HepG2 (cell line): Measurements from ENCODE around the gene UCMA. TPM values are rescaled to one million over a fixed set of nuclear protein-coding genes. Genes with fewer than 3 reads are reported as not detected.

Source experiments
- ATAC-seq: fragments of 200-7000 bp; cut with Tn5 transposase; 3 replicates; pipeline ENCODE4 v1.9.1; 2020; ENCODE audit warnings: mild to moderate bottlenecking, moderate library complexity
- BruUV-seq: library from RNA; stranded (reverse); fragments of 400-500 nt; replicated peaks from 2 replicates; lab custom pipeline; 2021; lab: Mats Ljungman, UMichigan
- CTCF ChIA-PET: fragments of 300-600 bp; formaldehyde crosslinking; extraction: SDS; loops from one replicate; lab custom pipeline; 2021; ENCODE audit warnings: low total read pairs, inconsistent platforms, low intra/inter-chr PET ratio; lab: Yijun Ruan, JAX
- POLR2A ChIA-PET: fragments of 350-600 bp; sonication (Branson Sonifier 250); formaldehyde crosslinking; loops from one replicate; lab custom pipeline; 2020; ENCODE audit warnings: antibody characterized with exemption, inconsistent platforms; lab: Yijun Ruan, JAX
- DNase-seq: peaks from one replicate; pipeline ENCODE4 v3.0.0-alpha.2; 2015; ENCODE audit warnings: low spot score
- FAIRE-seq: peaks from 3 replicates; lab custom pipeline; 2011; peaks lifted over from hg19 to GRCh38; lab: Jason Lieb, UNC
- H2AFZ ChIP-seq: one replicate; pipeline ENCODE4 v1.6.1; 2011; ENCODE audit warnings: low read length, inconsistent platforms
- H3K27ac ChIP-seq: fragments of 300-600 bp; 3 replicates; pipeline ENCODE4 v1.8.0; 2011; ENCODE audit warnings: mixed run types, mild to moderate bottlenecking, mixed read lengths, low read length, inconsistent platforms; ENCODE audit not compliant: insufficient read depth; ENCODE audit errors: extremely low read length
- H3K27me3 ChIP-seq, 2 experiments: fragments of 200-600 bp in 1 of 2; 2 replicates in 1 of 2; 3 replicates in 1 of 2; pipeline versions ENCODE4 v1.6.0 to v1.8.0; 2011; ENCODE audit warnings: low read length in 2 of 2, mild to moderate bottlenecking in 2 of 2, moderate library complexity in 2 of 2, inconsistent platforms in 1 of 2; ENCODE audit not compliant: insufficient read depth in 2 of 2, control insufficient read depth in 1 of 2
- H3K36me3 ChIP-seq, 2 experiments: fragments of 200-600 bp in 1 of 2; replicated peaks in 1 of 2; 2 replicates in 1 of 2; 3 replicates in 1 of 2; pipeline versions ENCODE4 v1.5.1 to v1.8.0; 2011; ENCODE audit warnings: low read length in 2 of 2, inconsistent platforms in 1 of 2; ENCODE audit not compliant: insufficient read depth in 2 of 2, control insufficient read depth in 1 of 2
- H3K4me1 ChIP-seq: 2 replicates; pipeline ENCODE4 v1.5.1; 2012; ENCODE audit warnings: low read length, inconsistent platforms; ENCODE audit not compliant: insufficient read depth
- H3K4me2 ChIP-seq: 2 replicates; pipeline ENCODE4 v1.6.0; 2011; ENCODE audit warnings: low read depth, low read length, inconsistent platforms
- H3K4me3 ChIP-seq, 3 experiments: fragments of 200-600 bp in 1 of 3; sonication (generic), shearing (Covaris generic) in 1 of 3; replicated peaks in 1 of 3; 2 replicates each; pipeline ENCODE4 v1.5.1; 2011 to 2016; ENCODE audit warnings: low read length in 3 of 3, inconsistent platforms in 2 of 3, low read depth in 2 of 3, mild to moderate bottlenecking in 2 of 3, control low read depth in 1 of 3, mixed read lengths in 1 of 3; ENCODE audit not compliant: insufficient read depth in 1 of 3
- H3K79me2 ChIP-seq: one replicate; pipeline ENCODE4 v1.6.1; 2011; ENCODE audit warnings: low read length, inconsistent platforms; ENCODE audit not compliant: insufficient read depth
- H3K9ac ChIP-seq: 2 replicates; pipeline ENCODE4 v1.6.0; 2011; ENCODE audit warnings: mild to moderate bottlenecking, low read depth, low read length, inconsistent platforms; ENCODE audit not compliant: insufficient read depth
- H3K9me3 ChIP-seq: 2 replicates; pipeline ENCODE4 v1.5.1; 2012; ENCODE audit warnings: mild to moderate bottlenecking, low read length
- H4K20me1 ChIP-seq: 2 replicates; pipeline ENCODE4 v1.6.0; 2011; ENCODE audit warnings: inconsistent platforms, mild to moderate bottlenecking, low read length, moderate library complexity; ENCODE audit not compliant: insufficient read depth
- EZH2 ChIP-seq: conservative IDR thresholded peaks from 2 replicates; pipeline ENCODE4 v1.6.1; 2012; ENCODE audit warnings: mild to moderate bottlenecking, low read depth, low read length, moderate library complexity
- FOXP4 ChIP-seq: sonication (generic); formaldehyde crosslinking; IDR thresholded peaks from 2 replicates; pipeline ENCODE4 v1.4.0; 2020; ENCODE audit warnings: missing genetic modification reagents
- HNF1B ChIP-seq: sonication (generic); formaldehyde crosslinking; IDR thresholded peaks from 2 replicates; pipeline ENCODE4 v1.5.1; 2020; ENCODE audit warnings: mild to moderate bottlenecking, moderate library complexity, missing genetic modification reagents
- PITX1 ChIP-seq: sonication (generic); formaldehyde crosslinking; IDR thresholded peaks from 2 replicates; pipeline ENCODE4 v1.5.1; 2020; ENCODE audit warnings: mild to moderate bottlenecking, missing genetic modification reagents
- ZBED4 ChIP-seq: sonication (generic); formaldehyde crosslinking; IDR thresholded peaks from 2 replicates; pipeline ENCODE4 v1.4.0; 2020; ENCODE audit warnings: missing genetic modification reagents, borderline replicate concordance
- ZSCAN22 ChIP-seq: sonication (generic); formaldehyde crosslinking; IDR thresholded peaks from 2 replicates; pipeline ENCODE4 v1.4.0; 2020; ENCODE audit warnings: mild to moderate bottlenecking, missing genetic modification reagents
- WGBS: methylation state at CpG from one replicate; pipeline ENCODE4 v1.1.6; 2017; ENCODE audit warnings: low lambda C conversion rate; 5-methylcytosine and 5-hydroxymethylcytosine counted together
- in situ Hi-C: cut with HindIII; loops from 2 replicates; pipeline ENCODE4 v1.10.0; 2017; ENCODE audit warnings: low pct_unique_long_range_greater_than_20kb; ENCODE audit not compliant: extremely low pct_ligation_motif_present
- intact Hi-C: fragments of 100-400 bp; cut with micrococcal nuclease; formaldehyde crosslinking; loops from one replicate; pipeline ENCODE4 v1.10.0; 2022; ENCODE audit not compliant: unreplicated experiment
- polyA plus RNA-seq, 8 experiments: library from polyadenylated mRNA; depleted of rRNA in 3 of 8; stranded (reverse) in 7 of 8; unstranded in 1 of 8; fragments of >200 nt; fragmentation: Illumina TruSeq in 4 of 8; extraction: Trizol in 4 of 8; gene quantifications; 2 replicates each; pipeline versions ENCODE4 v1.2.1 to v1.2.3, GENCODE V29; 2011 to 2016; ENCODE audit warnings: low read depth in 4 of 8, missing spikeins in 1 of 8, mixed read lengths in 1 of 8; ENCODE audit not compliant: insufficient read depth in 1 of 8
- total RNA-seq, 5 experiments: library from RNA; depleted of rRNA; stranded (reverse); fragments of >200 nt; fragmentation: Illumina TruSeq; extraction: Trizol; gene quantifications; 2 replicates each; pipeline ENCODE4 v1.2.3, GENCODE V29; 2016; ENCODE audit warnings: low read depth in 1 of 5

Gene UCMA
- total and polyA plus RNA-seq, 2 of the 13 experiments (the other 11 are each of a cell fraction or from before 2014, with no cell fraction given) = not detected

DNA sequence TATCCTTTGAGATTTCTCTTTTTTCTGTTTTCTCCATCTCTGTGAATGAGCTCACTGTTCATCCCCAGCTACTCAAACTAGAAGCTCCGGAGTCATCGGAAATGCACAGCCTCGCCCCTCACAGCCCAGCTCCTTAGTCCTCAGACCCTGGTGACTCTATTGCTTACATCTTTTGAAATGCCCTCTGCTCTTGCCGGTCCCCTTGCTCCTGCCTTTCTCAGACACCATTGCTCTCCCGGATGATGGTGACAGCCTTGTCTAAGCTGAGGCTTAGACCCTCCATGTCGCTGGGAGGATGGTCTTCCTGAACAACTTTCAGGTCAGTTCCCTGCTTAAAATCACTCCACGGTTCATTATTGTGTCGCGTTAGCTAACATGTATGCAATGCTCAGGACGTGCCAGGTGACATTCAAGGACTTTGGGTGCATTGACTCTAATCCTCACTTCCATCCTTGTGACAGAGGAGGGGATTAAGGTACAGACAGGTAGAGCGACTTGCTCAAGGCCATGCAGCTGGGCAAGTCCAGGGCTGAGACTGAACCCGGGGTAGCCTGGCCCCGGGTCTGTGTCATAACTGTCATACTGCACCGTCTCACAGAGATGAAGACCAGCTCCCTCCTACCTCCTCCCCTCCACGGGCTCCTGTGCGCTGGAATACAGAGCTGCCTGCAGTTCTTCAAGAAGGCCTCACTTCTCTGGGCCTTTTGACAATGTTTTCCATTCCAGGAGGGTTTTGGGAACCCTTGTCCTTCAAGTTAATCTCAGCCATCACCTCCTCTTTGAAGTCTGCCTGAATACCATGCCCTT lies 4.3 kb upstream of the UCMA start:
- intact Hi-C loops (no loop called here), in situ Hi-C loops (no loop called here)
- Histone ChIP-seq H3K9ac (no peak overlapping the region), H3K9me3 (no peaks in the 10 kb centered on the region), H3K27ac (no peak overlapping the region), H3K36me3 (no peaks in the 10 kb centered on the region), H3K27me3 (peaks cover 0 to 5% of the 10 kb centered on the region in 2 experiments; a peak in 1 of 5 replicates), H3K79me2 (no peaks in the 10 kb centered on the region), H3K4me3 (no peak overlapping the region), H4K20me1 (no peaks in the 10 kb centered on the region), H3K4me2 (0 out of 2 replicates have a peak overlapping the region, but pooled peaks have one; percentile 10), H2AFZ (no peak overlapping the region), H3K4me1 (peaks cover 45% of the 10 kb centered on the region)
- CTCF ChIA-PET = no interaction called here
- peak; percentile 31 for ATAC-seq
- FAIRE-seq = no peak
- no TSS peak for BruUV-seq
- TF ChIP-seq EZH2 (no peak), PITX1 (CRISPR knock-in tag) (0 out of 2 replicates have a peak, but pooled peaks have one; percentile 40), HNF1B (CRISPR knock-in tag) (no peak), ZBED4 (CRISPR knock-in tag) (no peak), FOXP4 (CRISPR knock-in tag) (no peak), ZSCAN22 (no peak)
- DNase-seq = no peak
- 43% methylated on average over 15 of the region's 16 CpGs for WGBS
- POLR2A ChIA-PET = interaction anchor here (1.6 kb wide), 1 partner anchor 61 kb away, joined by 5 read pairs; the partner anchor contains the start of gene PHYH
